ENCODE data around the gene PTPRR. TPM values are rescaled to one million over a fixed set of nuclear protein-coding genes. Genes with fewer than 3 reads are reported as not detected.
"Not testable (repeated sequence)": the region's sequence is repeated elsewhere in the genome, so short reads cannot be mapped to it uniquely, and the experiment has no call there.

Gene PTPRR
- total RNA-seq, 1 experiment from 2014 or later = 1.3 TPM

DNA sequence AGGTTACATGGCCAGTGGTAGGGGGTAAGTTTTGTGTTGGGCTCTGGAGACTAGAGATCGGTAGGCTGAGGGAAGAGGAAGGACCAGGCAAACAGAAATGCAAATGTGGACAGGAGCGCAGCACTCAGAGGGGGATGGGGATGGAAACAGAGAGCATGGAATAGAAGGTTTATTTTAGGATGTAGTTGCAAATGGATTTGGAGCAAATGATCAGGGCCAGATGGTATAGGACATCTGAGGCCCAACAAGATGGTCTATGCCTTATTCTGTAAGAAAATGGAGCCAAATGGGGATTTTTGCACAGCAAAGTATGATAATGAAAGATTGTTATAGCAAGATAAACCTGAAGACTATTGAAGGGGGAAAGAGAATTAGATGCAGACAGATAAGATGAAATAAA lies 180.8 kb downstream of the PTPRR start:
- no peaks in the 10 kb centered on the region for H3K27me3 Mint-ChIP-seq (ENCODE audit: insufficient read depth, unreplicated experiment)
- H3K36me3 ChIP-seq (ENCODE audit: control insufficient read depth, insufficient read depth, low read length) = no peaks in the 10 kb centered on the region
- BruUV-seq (replicated peaks) = no TSS peak
- POLR2A ChIA-PET = no interaction called here
- intact Hi-C loops (cut with micrococcal nuclease; ENCODE audit: unreplicated experiment) = no loop called here
- no peak overlapping the region for H3K4me3 ChIP-seq (ENCODE audit: low read depth, low read length)
- DNase-seq = no peak
- no peaks in the 10 kb centered on the region for H3K9me3 ChIP-seq
- H3K9me3 Mint-ChIP-seq (ENCODE audit: unreplicated experiment) = peaks cover 30% of the 10 kb centered on the region
- no peaks in the 10 kb centered on the region for H3K4me1 ChIP-seq
- peaks cover 7% of the 10 kb centered on the region for H3K4me1 Mint-ChIP-seq (ENCODE audit: low read depth, unreplicated experiment)
- H3K4me3 Mint-ChIP-seq (ENCODE audit: unreplicated experiment) = no peak overlapping the region
- CTCF ChIA-PET = no interaction called here
- H3K36me3 Mint-ChIP-seq (ENCODE audit: insufficient read depth, unreplicated experiment) = no peaks in the 10 kb centered on the region
- no peaks in the 10 kb centered on the region for H3K27me3 ChIP-seq (replicated peaks; ENCODE audit: control insufficient read depth, insufficient read depth, low read length)
- no peak overlapping the region for H3K27ac Mint-ChIP-seq (ENCODE audit: unreplicated experiment)
- TF ChIP-seq, protein P1, sequence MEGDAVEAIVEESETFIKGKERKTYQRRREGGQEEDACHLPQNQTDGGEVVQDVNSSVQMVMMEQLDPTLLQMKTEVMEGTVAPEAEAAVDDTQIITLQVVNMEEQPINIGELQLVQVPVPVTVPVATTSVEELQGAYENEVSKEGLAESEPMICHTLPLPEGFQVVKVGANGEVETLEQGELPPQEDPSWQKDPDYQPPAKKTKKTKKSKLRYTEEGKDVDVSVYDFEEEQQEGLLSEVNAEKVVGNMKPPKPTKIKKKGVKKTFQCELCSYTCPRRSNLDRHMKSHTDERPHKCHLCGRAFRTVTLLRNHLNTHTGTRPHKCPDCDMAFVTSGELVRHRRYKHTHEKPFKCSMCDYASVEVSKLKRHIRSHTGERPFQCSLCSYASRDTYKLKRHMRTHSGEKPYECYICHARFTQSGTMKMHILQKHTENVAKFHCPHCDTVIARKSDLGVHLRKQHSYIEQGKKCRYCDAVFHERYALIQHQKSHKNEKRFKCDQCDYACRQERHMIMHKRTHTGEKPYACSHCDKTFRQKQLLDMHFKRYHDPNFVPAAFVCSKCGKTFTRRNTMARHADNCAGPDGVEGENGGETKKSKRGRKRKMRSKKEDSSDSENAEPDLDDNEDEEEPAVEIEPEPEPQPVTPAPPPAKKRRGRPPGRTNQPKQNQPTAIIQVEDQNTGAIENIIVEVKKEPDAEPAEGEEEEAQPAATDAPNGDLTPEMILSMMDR (IDR thresholded peaks at IDR 0.05; ENCODE audit: insufficient read depth in 1 of 2, low read depth in 1 of 2, low read length in 1 of 2, severe bottlenecking in 1 of 2, unreplicated experiment in 1 of 2) = no peak

GRCh38 chr12:70736351-70737133 lies 184.0 kb downstream of the PTPRR start:
- H3K4me3 Mint-ChIP-seq (ENCODE audit: unreplicated experiment) = no peak overlapping the region
- intact Hi-C loops (cut with micrococcal nuclease; ENCODE audit: unreplicated experiment) = no loop called here
- H3K27me3 Mint-ChIP-seq (ENCODE audit: insufficient read depth, unreplicated experiment) = no peaks in the 10 kb centered on the region
- Histone ChIP-seq H3K4me1 (no peaks in the 10 kb centered on the region), H3K9me3 (no peaks in the 10 kb centered on the region), H3K27me3 (replicated peaks; ENCODE audit: control insufficient read depth, insufficient read depth, low read length) (no peaks in the 10 kb centered on the region), H3K36me3 (ENCODE audit: control insufficient read depth, insufficient read depth, low read length) (no peaks in the 10 kb centered on the region), H3K4me3 (ENCODE audit: low read depth, low read length) (no peak overlapping the region)
- H3K27ac Mint-ChIP-seq (ENCODE audit: unreplicated experiment) = no peak overlapping the region
- H3K9me3 Mint-ChIP-seq (ENCODE audit: unreplicated experiment) = peaks cover 15% of the 10 kb centered on the region
- peaks cover 6% of the 10 kb centered on the region for H3K4me1 Mint-ChIP-seq (ENCODE audit: low read depth, unreplicated experiment)
- no peak for DNase-seq
- POLR2A ChIA-PET = no interaction called here
- TF ChIP-seq, protein P1 (IDR thresholded peaks at IDR 0.05; ENCODE audit: insufficient read depth in 1 of 2, low read depth in 1 of 2, low read length in 1 of 2, severe bottlenecking in 1 of 2, unreplicated experiment in 1 of 2) = no peak
- no peaks in the 10 kb centered on the region for H3K36me3 Mint-ChIP-seq (ENCODE audit: insufficient read depth, unreplicated experiment)
- CTCF ChIA-PET = no interaction called here
- no TSS peak for BruUV-seq (replicated peaks)

GRCh38 chr12:70735197-70735596 lies 185.3 kb downstream of the PTPRR start:
- H3K4me1 ChIP-seq; H3K27ac Mint-ChIP-seq (ENCODE audit: unreplicated experiment); CTCF ChIA-PET; POLR2A ChIA-PET; DNase-seq; H3K27me3 Mint-ChIP-seq (ENCODE audit: insufficient read depth, unreplicated experiment); H3K9me3 Mint-ChIP-seq (ENCODE audit: unreplicated experiment); BruUV-seq (replicated peaks); H3K36me3 ChIP-seq (ENCODE audit: control insufficient read depth, insufficient read depth, low read length); H3K4me3 ChIP-seq (ENCODE audit: low read depth, low read length); intact Hi-C loops (cut with micrococcal nuclease; ENCODE audit: unreplicated experiment); H3K4me1 Mint-ChIP-seq (ENCODE audit: low read depth, unreplicated experiment); H3K4me3 Mint-ChIP-seq (ENCODE audit: unreplicated experiment); H3K36me3 Mint-ChIP-seq (ENCODE audit: insufficient read depth, unreplicated experiment); H3K27me3 ChIP-seq (replicated peaks; ENCODE audit: control insufficient read depth, insufficient read depth, low read length); H3K9me3 ChIP-seq: not testable (repeated sequence)
